Upper lobe of left lung (tissue), 6 donors: ENCODE measurements around the gene LCN12. TPM values are rescaled to one million over a fixed set of nuclear protein-coding genes. Genes with fewer than 3 reads are reported as not detected.
A peak's percentile ranks its signal among the peaks of the same experiment; 100 is the strongest.

ENCODE experiments used
- ATAC-seq, 2 donors: fragments of 200-7000 bp; cut with Tn5 transposase; one replicate each; pipeline ENCODE4 v1.9.1; 2022; ENCODE audit warnings: mild to moderate bottlenecking in 2 of 2, moderate library complexity in 2 of 2; ENCODE audit not compliant: low FRiP score in 2 of 2
- DNase-seq, 2 donors: peaks; one replicate each; pipeline ENCODE4 v3.0.0-alpha.2; 2019 to 2020
- H3K27ac ChIP-seq, 4 donors: fragments of 200-600 bp; sonication (generic); one replicate each; pipeline ENCODE4 v1.5.1; 2016 to 2019
- H3K27me3 ChIP-seq, 4 donors: fragments of 200-600 bp; sonication (generic); one replicate each; pipeline ENCODE4 v1.5.1; 2017 to 2019
- H3K36me3 ChIP-seq, 4 donors: fragments of 200-600 bp; sonication (generic); one replicate each; pipeline ENCODE4 v1.5.1; 2016 to 2019
- H3K4me1 ChIP-seq, 4 donors: fragments of 200-600 bp; sonication (generic); one replicate each; pipeline ENCODE4 v1.5.1; 2018 to 2019
- H3K4me3 ChIP-seq, 4 donors: fragments of 200-600 bp; sonication (generic); one replicate each; pipeline ENCODE4 v1.5.1; 2017 to 2019; ENCODE audit warnings: mild to moderate bottlenecking in 2 of 4, moderate library complexity in 1 of 4
- H3K9me3 ChIP-seq, 4 donors: fragments of 200-600 bp; sonication (generic); one replicate each; pipeline ENCODE4 v1.5.1; 2018 to 2019
- EP300 ChIP-seq, 4 donors: sonication (generic); formaldehyde crosslinking; IDR thresholded peaks; one replicate each; pipeline ENCODE4 v1.5.1; 2017; ENCODE audit warnings: antibody characterized with exemption in 4 of 4, control low read depth in 2 of 4
- POLR2A ChIP-seq, 4 donors: fragments of 450-650 bp; IDR thresholded peaks; one replicate each; pipeline ENCODE4 v1.5.1; 2016 to 2017; ENCODE audit warnings: antibody characterized with exemption in 4 of 4, mild to moderate bottlenecking in 2 of 4
- POLR2AphosphoS5 ChIP-seq, 2 donors: sonication (generic); formaldehyde crosslinking; IDR thresholded peaks; one replicate each; pipeline ENCODE4 v1.5.1; 2017; ENCODE audit warnings: antibody characterized with exemption in 2 of 2
- WGBS, 2 donors: methylation state at CpG; one replicate each; pipeline ENCODE4 v1.1.5; 2017 to 2018; 5-methylcytosine and 5-hydroxymethylcytosine counted together
- total RNA-seq, 6 donors: library from RNA; depleted of rRNA in 4 of 6; stranded (reverse); fragments of >200 nt in 4 of 6; gene quantifications; one replicate each; pipeline versions ENCODE4 v1.1.0 to v1.2.1, GENCODE V29; 2016 to 2021
- TF ChIP-seq, protein P1 (sequence below), 6 experiments: fragments of 450-650 bp in 4 of 6; fragments of 200-600 bp in 2 of 6; sonication (generic) in 2 of 6; IDR thresholded peaks; one replicate each; pipeline ENCODE4 v1.5.1; 2016 to 2019; ENCODE audit warnings: antibody characterized with exemption in 6 of 6
- donor health status: DM: no; HTN: no; CAD: no; lungs with moderate emphysema.
- donor health status: DM: no; HTN: yes; CAD: no; lungs with severe emphysema.

The LCN12 gene
- total RNA-seq, 6 donors from 2014 or later: 0.89 to 5.2 (median 2.3) TPM; not detected in 1

DNA sequence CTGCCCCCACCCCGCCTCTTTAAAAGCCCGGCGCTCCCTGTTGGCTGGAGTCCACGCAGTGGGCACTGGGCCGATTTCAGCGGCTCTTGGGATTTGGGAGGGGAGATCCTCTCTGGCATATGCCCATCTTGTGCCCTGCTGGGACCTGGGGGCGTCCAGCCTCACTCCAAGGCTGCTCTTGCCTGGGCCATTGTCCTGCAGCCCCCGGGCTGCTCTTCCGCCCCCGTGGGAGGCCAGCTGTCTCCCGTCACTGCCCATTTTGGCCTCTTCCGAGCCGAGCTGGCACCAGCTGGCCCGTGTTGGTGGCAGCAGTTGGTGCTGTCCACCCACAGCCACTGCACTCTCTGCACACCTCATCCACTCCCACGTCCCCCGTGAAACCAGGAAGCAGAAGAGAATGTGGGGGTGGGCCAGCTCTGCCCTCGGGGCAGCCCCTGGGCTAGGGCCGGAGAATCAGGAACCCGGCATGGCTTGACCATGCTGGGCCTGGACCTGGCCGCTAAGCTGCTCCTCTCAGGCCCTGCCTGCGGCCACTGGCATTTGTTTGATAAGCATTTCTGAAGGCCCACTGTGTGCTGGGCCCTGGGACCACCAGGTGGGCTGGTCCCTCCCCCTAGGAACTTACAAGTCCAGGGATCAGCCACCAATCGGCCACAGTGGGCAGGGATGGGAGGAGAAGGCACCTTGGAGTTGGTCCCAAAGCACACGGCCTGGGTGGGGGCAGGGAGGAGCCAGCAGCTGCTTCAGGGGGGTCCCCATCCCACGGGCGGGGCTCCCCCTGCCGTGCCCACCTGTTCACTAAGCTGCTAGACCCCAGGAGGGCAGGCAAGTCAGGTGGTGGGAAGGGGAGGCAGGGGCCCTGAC is 4.8 kb upstream of the LCN12 start:
- 65 to 72% methylated on average over 15 to 25 of the region's 26 CpGs for WGBS, 2 donors
- peak in 1 of 2 donors; percentile 77 for DNase-seq
- H3K36me3 ChIP-seq: peaks cover under 1 to 8% (median 8%) of the 10 kb centered on the region in 4 donors
- no peaks in the 10 kb centered on the region for H3K27me3 ChIP-seq
- H3K4me1 ChIP-seq: peaks cover 38 to 67% (median 43%) of the 10 kb centered on the region in 4 donors
- peak overlapping the region in 3 of 4 donors; percentile 1 to 87 (median 26) for H3K27ac ChIP-seq
- no peaks in the 10 kb centered on the region for H3K9me3 ChIP-seq
- no peak for TF ChIP-seq POLR2A (IDR thresholded peaks at IDR 0.05)
- TF ChIP-seq, protein P1, sequence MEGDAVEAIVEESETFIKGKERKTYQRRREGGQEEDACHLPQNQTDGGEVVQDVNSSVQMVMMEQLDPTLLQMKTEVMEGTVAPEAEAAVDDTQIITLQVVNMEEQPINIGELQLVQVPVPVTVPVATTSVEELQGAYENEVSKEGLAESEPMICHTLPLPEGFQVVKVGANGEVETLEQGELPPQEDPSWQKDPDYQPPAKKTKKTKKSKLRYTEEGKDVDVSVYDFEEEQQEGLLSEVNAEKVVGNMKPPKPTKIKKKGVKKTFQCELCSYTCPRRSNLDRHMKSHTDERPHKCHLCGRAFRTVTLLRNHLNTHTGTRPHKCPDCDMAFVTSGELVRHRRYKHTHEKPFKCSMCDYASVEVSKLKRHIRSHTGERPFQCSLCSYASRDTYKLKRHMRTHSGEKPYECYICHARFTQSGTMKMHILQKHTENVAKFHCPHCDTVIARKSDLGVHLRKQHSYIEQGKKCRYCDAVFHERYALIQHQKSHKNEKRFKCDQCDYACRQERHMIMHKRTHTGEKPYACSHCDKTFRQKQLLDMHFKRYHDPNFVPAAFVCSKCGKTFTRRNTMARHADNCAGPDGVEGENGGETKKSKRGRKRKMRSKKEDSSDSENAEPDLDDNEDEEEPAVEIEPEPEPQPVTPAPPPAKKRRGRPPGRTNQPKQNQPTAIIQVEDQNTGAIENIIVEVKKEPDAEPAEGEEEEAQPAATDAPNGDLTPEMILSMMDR (IDR thresholded peaks at IDR 0.05): no peak
- TF ChIP-seq POLR2AphosphoS5 (IDR thresholded peaks at IDR 0.05): no peak
- TF ChIP-seq EP300 (IDR thresholded peaks at IDR 0.05): no peak
- no peak overlapping the region for H3K4me3 ChIP-seq
- ATAC-seq: no peak

DNA sequence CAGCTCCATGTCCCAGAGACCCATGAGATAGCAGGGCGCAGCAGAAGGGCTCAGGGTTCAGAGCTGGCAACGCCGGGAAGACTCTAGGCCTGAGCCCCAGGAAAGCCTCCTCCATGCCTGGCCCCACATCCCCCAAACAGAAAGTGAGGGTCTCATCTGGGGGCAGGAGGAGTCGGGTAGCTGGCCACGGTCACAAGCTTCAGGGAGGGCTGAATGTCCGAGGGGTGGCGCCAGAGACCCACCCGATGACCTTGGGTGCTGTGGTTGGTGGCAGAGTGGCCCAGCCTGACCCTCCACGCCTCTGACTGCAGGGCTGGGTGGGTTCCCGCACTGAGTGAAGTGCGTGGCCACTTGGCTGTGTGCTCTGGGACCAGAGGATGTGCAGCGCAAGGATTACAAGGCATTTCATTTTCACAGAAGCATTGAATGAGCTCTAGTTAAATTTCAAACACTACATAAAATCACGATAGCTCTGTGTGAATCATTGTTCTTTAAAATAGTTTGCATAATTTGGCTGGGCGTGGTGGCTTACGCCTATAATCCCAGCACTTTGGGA is 4.0 kb upstream of the LCN12 start:
- no peaks in the 10 kb centered on the region for H3K9me3 ChIP-seq
- H3K27ac ChIP-seq: peak overlapping the region in 3 of 4 donors; percentile 1 to 87 (median 26)
- ATAC-seq (no peak), DNase-seq (peak; percentile 70 to 72)
- WGBS, 2 donors: 29 to 54% methylated on average over 8 to 15 of the region's 15 CpGs
- H3K27me3 ChIP-seq: no peaks in the 10 kb centered on the region
- peaks cover 36 to 59% (median 39%) of the 10 kb centered on the region in 4 donors for H3K4me1 ChIP-seq
- TF ChIP-seq, protein P1 (IDR thresholded peaks at IDR 0.05): peak in 5 of 6 experiments; percentile 50 to 77 (median 59)
- TF ChIP-seq POLR2AphosphoS5 (IDR thresholded peaks at IDR 0.05): no peak
- peaks cover 0 to under 1% (median under 1%) of the 10 kb centered on the region in 4 donors for H3K36me3 ChIP-seq
- no peak overlapping the region for H3K4me3 ChIP-seq

DNA sequence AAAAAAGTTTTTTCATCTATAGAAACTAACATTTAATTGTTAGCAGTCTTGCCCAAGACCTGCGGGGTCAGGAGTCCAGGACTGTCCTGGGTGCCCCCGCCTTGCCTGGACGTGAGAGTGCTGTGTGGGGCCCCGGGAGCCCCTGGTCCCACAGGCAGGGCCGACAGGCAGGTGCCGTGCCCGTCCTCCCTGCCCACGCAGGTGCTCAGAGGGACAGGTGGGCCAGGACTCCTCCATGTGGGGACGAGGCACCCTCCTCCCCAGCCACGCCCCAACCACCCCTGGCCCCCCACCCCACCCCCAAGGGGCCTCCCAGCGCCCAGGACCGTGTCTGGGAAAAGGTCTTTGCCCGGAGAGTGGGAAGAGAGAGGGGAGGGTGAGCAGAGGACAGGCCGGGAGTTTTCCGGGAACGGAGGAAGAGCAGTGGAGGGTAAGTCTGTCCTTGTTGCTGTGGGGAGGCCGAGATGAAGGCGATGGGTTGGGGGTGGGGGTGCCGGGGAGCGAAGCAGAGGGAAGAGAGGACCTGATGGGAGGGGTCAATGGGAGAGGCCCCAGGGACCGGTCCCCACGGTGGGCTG is 2.7 kb upstream of the LCN12 start:
- TF ChIP-seq, protein P1 (IDR thresholded peaks at IDR 0.05): no peak
- TF ChIP-seq EP300 (IDR thresholded peaks at IDR 0.05): no peak
- no peak for TF ChIP-seq POLR2AphosphoS5 (IDR thresholded peaks at IDR 0.05)
- TF ChIP-seq POLR2A (IDR thresholded peaks at IDR 0.05): no peak
- Histone ChIP-seq H3K36me3 (no peaks in the 10 kb centered on the region), H3K4me1 (peaks cover 28 to 51% (median 32%) of the 10 kb centered on the region in 4 donors), H3K9me3 (no peaks in the 10 kb centered on the region), H3K27me3 (no peaks in the 10 kb centered on the region), H3K4me3 (peak overlapping the region; percentile 61 to 85 (median 65)), H3K27ac (peak overlapping the region; percentile 79 to 93 (median 84))
- ATAC-seq (no peak), DNase-seq (peak in 1 of 2 donors; percentile 71)
- WGBS, 2 donors: 13 to 15% methylated on average over 13 to 21 of the region's 22 CpGs

DNA sequence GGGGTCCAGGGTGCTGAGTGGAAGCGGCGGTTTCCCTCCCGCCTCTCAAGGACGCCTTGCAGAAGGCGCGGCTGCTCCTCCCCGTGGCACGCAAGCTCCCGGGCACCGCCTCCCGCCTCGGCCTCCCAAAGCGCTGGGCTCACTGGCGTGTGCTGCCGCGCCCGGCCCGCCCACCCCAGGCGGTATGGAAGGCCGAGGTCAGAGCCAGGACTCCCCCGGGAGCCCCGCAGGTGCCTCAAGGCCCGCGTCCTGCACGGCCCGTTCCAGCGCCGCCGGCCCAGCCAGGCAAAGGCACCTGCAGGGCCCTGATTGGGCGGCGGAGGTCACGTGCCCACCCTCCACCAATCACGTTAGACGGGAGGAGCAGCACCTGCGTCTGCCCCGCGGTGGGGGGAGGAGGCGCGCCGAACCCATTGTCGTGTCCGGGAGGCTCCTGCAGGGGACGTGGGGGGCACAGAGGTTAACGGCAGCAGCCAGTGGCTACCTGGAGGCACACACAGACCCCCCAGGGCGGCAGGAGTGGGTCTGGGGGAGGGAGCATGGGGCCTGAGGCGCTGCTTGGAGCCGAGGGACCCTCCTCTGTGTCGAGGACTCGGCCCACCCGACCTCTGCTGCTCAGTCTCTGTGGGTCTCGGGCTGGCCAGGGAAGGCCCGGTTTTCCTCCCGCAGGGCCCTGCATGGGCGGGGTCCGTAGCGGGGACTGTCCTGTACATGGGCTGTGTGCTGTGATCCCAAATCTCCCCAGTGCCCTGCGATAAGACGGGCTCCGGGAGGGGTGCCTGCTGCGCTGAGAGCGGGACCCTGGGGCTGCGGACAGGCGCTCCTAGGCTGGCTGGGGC is 2.0 kb upstream of the LCN12 start:
- TF ChIP-seq POLR2A (IDR thresholded peaks at IDR 0.05) (peak in 3 of 4 donors; percentile 15 to 92 (median 25)), EP300 (IDR thresholded peaks at IDR 0.05) (no peak), POLR2AphosphoS5 (IDR thresholded peaks at IDR 0.05) (peak; percentile 59 to 77)
- TF ChIP-seq, protein P1 (IDR thresholded peaks at IDR 0.05): peak in 5 of 6 experiments; percentile 4 to 72 (median 65)
- peak overlapping the region; percentile 79 to 93 (median 84) for H3K27ac ChIP-seq
- no peaks in the 10 kb centered on the region for H3K9me3 ChIP-seq
- H3K4me3 ChIP-seq: peak overlapping the region; percentile 61 to 85 (median 65)
- DNase-seq (peak; percentile 98 to 99), ATAC-seq (peak; percentile 89 to 92)
- WGBS, 2 donors: 11% methylated on average over 22 of the region's 63 CpGs; no CpG with 5 or more reads in 1 of the 2 donors
- no peaks in the 10 kb centered on the region for H3K36me3 ChIP-seq
- H3K4me1 ChIP-seq: peaks cover 24 to 47% (median 28%) of the 10 kb centered on the region in 4 donors
- H3K27me3 ChIP-seq: no peaks in the 10 kb centered on the region
